ENCODE data around the gene EPM2A. TPM values are rescaled to one million over a fixed set of nuclear protein-coding genes. Genes with fewer than 3 reads are reported as not detected.

Gene EPM2A
- total RNA-seq, 1 donor from 2014 or later = 9.6 TPM

GRCh38 chr6:145587334-145587733 lies 148.0 kb downstream of the EPM2A start:
- Histone ChIP-seq H3K4me1 (no peaks in the 10 kb centered on the region), H2AFZ (replicated peaks) (no peak overlapping the region), H3F3A (ENCODE audit: low read depth) (no peaks in the 10 kb centered on the region), H3K27ac (no peak overlapping the region), H3K9me3 (ENCODE audit: low read depth) (no peaks in the 10 kb centered on the region), H3K4me3 (no peak overlapping the region), H3K36me3 (no peaks in the 10 kb centered on the region), H3K79me2 (ENCODE audit: low read depth) (no peaks in the 10 kb centered on the region), H4K20me1 (ENCODE audit: low read depth) (no peaks in the 10 kb centered on the region), H3K27me3 (no peaks in the 10 kb centered on the region), H3K4me2 (no peak overlapping the region), H3K9ac (no peak overlapping the region)
- H3K9me3 Mint-ChIP-seq = no peaks in the 10 kb centered on the region
- H3K36me3 Mint-ChIP-seq = no peaks in the 10 kb centered on the region
- no peak for DNase-seq (ENCODE audit: low spot score)
- H3K4me3 Mint-ChIP-seq = no peak overlapping the region
- TF ChIP-seq, protein P1, sequence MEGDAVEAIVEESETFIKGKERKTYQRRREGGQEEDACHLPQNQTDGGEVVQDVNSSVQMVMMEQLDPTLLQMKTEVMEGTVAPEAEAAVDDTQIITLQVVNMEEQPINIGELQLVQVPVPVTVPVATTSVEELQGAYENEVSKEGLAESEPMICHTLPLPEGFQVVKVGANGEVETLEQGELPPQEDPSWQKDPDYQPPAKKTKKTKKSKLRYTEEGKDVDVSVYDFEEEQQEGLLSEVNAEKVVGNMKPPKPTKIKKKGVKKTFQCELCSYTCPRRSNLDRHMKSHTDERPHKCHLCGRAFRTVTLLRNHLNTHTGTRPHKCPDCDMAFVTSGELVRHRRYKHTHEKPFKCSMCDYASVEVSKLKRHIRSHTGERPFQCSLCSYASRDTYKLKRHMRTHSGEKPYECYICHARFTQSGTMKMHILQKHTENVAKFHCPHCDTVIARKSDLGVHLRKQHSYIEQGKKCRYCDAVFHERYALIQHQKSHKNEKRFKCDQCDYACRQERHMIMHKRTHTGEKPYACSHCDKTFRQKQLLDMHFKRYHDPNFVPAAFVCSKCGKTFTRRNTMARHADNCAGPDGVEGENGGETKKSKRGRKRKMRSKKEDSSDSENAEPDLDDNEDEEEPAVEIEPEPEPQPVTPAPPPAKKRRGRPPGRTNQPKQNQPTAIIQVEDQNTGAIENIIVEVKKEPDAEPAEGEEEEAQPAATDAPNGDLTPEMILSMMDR (IDR thresholded peaks at IDR 0.05) = no peak
- TF ChIP-seq EZH2phosphoT487 (IDR thresholded peaks at IDR 0.05) (no peak), EZH2 (IDR thresholded peaks at IDR 0.05) (no peak)
- H3K27me3 Mint-ChIP-seq (ENCODE audit: insufficient read depth, low read depth) = no peaks in the 10 kb centered on the region
- H3K27ac Mint-ChIP-seq = no peak overlapping the region
- H3K4me1 Mint-ChIP-seq = no peaks in the 10 kb centered on the region

GRCh38 chr6:145583753-145584152 lies 151.6 kb downstream of the EPM2A start:
- Mint-ChIP-seq H3K27ac (no peak overlapping the region), H3K36me3 (no peaks in the 10 kb centered on the region), H3K27me3 (ENCODE audit: insufficient read depth, low read depth) (no peaks in the 10 kb centered on the region), H3K4me3 (no peak overlapping the region), H3K9me3 (no peaks in the 10 kb centered on the region), H3K4me1 (no peaks in the 10 kb centered on the region)
- no peaks in the 10 kb centered on the region for H3K27me3 ChIP-seq
- no peaks in the 10 kb centered on the region for H3K4me1 ChIP-seq
- no peak overlapping the region for H3K4me3 ChIP-seq
- H3K4me2 ChIP-seq = no peak overlapping the region
- no peaks in the 10 kb centered on the region for H3K79me2 ChIP-seq (ENCODE audit: low read depth)
- no peaks in the 10 kb centered on the region for H4K20me1 ChIP-seq (ENCODE audit: low read depth)
- H3K36me3 ChIP-seq = no peaks in the 10 kb centered on the region
- DNase-seq (ENCODE audit: low spot score) = no peak
- H3K9ac ChIP-seq = no peak overlapping the region
- TF ChIP-seq EZH2phosphoT487 (IDR thresholded peaks at IDR 0.05) = no peak
- no peak for TF ChIP-seq EZH2 (IDR thresholded peaks at IDR 0.05)
- TF ChIP-seq, protein P1 (IDR thresholded peaks at IDR 0.05) = no peak
- H2AFZ ChIP-seq (replicated peaks) = no peak overlapping the region
- H3K27ac ChIP-seq = no peak overlapping the region
- H3K9me3 ChIP-seq (ENCODE audit: low read depth) = no peaks in the 10 kb centered on the region
- H3F3A ChIP-seq (ENCODE audit: low read depth) = no peaks in the 10 kb centered on the region

Small RNA genes lying within 50 kb of the gene (small RNA-seq; reads per million reads assigned to genes)
- gene AL023806.2 = not detected

Other genes starting within 250 kb of the EPM2A start
- 21.0 and 34.6 TPM in 2 replicates for gene FBXO30, start 79.3 kb upstream of the EPM2A start, total RNA-seq (ENCODE audit: low replicate concordance)
- 36.1 and 59.6 TPM in 2 replicates for gene SHPRH, start 228.8 kb upstream of the EPM2A start, total RNA-seq (ENCODE audit: low replicate concordance)